ENCODE measurements around the gene KCNQ2.
A peak's percentile ranks its signal among the peaks of the same experiment; 100 is the strongest.

Gene KCNQ2

DNA sequence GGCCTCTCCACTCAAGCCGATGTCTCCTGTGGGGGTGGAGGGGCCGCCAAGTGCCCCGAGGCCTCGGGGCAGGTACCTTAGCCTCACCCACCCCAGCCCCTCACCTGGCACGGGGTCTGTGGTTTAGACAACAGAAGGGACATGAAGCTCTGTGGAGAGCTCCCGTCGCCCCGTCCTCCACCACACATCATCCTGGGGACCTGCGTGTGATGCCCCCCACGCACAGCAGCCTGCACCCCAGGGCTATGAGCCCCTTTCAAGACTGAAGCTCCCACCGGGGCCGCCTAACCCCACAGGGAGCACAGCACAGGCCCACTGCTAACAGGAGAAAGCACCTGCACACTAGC is 8.2 kb downstream of the KCNQ2 start:
- TF ChIP-seq, protein P1, sequence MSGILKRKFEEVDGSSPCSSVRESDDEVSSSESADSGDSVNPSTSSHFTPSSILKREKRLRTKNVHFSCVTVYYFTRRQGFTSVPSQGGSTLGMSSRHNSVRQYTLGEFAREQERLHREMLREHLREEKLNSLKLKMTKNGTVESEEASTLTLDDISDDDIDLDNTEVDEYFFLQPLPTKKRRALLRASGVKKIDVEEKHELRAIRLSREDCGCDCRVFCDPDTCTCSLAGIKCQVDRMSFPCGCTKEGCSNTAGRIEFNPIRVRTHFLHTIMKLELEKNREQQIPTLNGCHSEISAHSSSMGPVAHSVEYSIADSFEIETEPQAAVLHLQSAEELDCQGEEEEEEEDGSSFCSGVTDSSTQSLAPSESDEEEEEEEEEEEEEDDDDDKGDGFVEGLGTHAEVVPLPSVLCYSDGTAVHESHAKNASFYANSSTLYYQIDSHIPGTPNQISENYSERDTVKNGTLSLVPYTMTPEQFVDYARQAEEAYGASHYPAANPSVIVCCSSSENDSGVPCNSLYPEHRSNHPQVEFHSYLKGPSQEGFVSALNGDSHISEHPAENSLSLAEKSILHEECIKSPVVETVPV (CRISPR knock-in tag; IDR thresholded peaks at IDR 0.05): no peak
- TF ChIP-seq ZC3H10 (CRISPR knock-in tag; IDR thresholded peaks at IDR 0.05) (no peak), SNAI2 (CRISPR knock-in tag; IDR thresholded peaks at IDR 0.05) (no peak), ESRRG (CRISPR knock-in tag; IDR thresholded peaks at IDR 0.05) (no peak), CSDC2 (CRISPR knock-in tag; IDR thresholded peaks at IDR 0.05) (no peak), OSR1 (CRISPR knock-in tag; IDR thresholded peaks at IDR 0.05) (no peak), BACH2 (CRISPR knock-in tag; IDR thresholded peaks at IDR 0.05; ENCODE audit: borderline replicate concordance) (no peak), ZNF70 (CRISPR knock-in tag; IDR thresholded peaks at IDR 0.05) (no peak), RARB (CRISPR knock-in tag; IDR thresholded peaks at IDR 0.05) (no peak), PPARA (CRISPR knock-in tag; IDR thresholded peaks at IDR 0.05; ENCODE audit: borderline replicate concordance) (no peak), ZFP30 (CRISPR knock-in tag; IDR thresholded peaks at IDR 0.05) (no peak), ZNF565 (CRISPR knock-in tag; conservative IDR thresholded peaks at IDR 0.05; ENCODE audit: low read depth) (no peak), GLIS3 (CRISPR knock-in tag; IDR thresholded peaks at IDR 0.05) (no peak), ARNTL (CRISPR knock-in tag; IDR thresholded peaks at IDR 0.05; ENCODE audit: borderline replicate concordance, low read depth) (no peak)
- TF ChIP-seq, protein P2, sequence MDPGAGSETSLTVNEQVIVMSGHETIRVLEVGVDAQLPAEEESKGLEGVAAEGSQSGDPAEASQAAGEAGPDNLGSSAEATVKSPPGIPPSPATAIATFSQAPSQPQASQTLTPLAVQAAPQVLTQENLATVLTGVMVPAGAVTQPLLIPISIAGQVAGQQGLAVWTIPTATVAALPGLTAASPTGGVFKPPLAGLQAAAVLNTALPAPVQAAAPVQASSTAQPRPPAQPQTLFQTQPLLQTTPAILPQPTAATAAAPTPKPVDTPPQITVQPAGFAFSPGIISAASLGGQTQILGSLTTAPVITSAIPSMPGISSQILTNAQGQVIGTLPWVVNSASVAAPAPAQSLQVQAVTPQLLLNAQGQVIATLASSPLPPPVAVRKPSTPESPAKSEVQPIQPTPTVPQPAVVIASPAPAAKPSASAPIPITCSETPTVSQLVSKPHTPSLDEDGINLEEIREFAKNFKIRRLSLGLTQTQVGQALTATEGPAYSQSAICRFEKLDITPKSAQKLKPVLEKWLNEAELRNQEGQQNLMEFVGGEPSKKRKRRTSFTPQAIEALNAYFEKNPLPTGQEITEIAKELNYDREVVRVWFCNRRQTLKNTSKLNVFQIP (CRISPR knock-in tag; IDR thresholded peaks at IDR 0.05; ENCODE audit: borderline replicate concordance, low read depth): no peak
- ATAC-seq: no peak

DNA sequence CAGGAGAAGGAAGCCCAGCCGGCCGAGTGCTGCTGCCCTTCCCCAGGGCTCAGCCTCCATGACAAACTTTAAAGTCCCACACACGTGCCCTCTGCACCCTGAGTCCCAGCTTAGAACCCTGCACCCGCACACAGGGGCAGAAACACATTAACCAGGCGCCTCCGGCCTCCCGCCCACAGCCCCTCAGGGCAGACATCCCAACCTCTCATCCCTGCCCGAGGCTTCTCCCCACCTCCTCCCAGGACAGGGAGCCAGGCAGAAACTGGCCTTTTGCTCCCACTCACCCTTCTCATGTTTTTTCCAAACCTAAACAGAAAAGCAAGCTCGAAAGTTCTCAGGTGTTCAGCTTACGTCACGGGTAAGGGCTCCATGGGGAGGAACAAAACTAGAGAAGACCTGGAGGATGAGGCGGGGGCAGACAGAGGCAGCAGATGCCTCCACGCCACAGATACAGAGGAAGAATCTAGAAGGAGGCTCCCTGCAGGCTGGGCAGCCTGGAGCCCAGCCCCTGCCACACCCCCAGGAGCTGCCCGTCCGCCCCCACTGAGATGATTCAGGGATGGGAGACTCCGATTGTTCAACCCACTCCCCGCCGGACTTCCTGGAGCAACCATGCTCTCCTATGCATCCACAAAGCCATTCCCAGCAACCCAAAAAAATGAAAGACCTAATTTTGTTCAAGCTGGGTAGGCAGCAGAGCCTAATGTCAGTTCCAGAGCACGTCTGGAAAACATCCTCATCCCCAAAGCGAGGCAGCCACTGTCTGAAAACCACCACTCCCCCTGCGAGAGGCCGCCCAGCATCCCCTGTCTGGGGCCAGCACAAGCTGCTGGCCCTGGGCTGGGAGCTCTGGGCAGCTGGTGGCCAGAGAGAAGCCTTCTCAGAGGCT is 8.8 kb downstream of the KCNQ2 start:
- ATAC-seq: peak; percentile 24; the same call in 2 of the 3 replicates
- TF ChIP-seq, protein P2 (CRISPR knock-in tag; IDR thresholded peaks at IDR 0.05; ENCODE audit: borderline replicate concordance, low read depth): no peak

DNA sequence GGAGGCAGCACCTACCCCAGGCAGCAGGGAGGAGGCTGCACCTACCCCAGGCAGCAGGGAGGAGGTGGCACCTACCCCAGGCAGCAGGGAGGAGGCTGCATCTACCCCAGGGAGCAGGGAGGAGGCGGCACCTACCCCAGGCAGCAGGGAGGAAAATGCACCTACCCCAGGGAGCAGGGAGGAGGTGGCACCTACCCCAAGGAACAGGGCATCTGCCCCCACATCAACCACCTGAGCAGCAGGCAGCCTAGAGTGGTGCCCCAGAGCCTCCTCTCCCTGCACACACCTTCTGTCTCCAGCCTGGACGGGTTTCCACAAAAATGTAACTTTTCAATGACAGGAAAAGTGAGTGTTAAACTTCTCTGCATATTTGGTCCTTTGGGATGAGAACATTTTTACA is 10.2 kb downstream of the KCNQ2 start:
- TF ChIP-seq BACH2 (CRISPR knock-in tag; IDR thresholded peaks at IDR 0.05; ENCODE audit: borderline replicate concordance): no peak
- no peak for TF ChIP-seq CSDC2 (CRISPR knock-in tag; IDR thresholded peaks at IDR 0.05)
- no peak for TF ChIP-seq SNAI2 (CRISPR knock-in tag; IDR thresholded peaks at IDR 0.05)
- TF ChIP-seq, protein P3, sequence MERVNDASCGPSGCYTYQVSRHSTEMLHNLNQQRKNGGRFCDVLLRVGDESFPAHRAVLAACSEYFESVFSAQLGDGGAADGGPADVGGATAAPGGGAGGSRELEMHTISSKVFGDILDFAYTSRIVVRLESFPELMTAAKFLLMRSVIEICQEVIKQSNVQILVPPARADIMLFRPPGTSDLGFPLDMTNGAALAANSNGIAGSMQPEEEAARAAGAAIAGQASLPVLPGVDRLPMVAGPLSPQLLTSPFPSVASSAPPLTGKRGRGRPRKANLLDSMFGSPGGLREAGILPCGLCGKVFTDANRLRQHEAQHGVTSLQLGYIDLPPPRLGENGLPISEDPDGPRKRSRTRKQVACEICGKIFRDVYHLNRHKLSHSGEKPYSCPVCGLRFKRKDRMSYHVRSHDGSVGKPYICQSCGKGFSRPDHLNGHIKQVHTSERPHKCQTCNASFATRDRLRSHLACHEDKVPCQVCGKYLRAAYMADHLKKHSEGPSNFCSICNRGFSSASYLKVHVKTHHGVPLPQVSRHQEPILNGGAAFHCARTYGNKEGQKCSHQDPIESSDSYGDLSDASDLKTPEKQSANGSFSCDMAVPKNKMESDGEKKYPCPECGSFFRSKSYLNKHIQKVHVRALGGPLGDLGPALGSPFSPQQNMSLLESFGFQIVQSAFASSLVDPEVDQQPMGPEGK (CRISPR knock-in tag; IDR thresholded peaks at IDR 0.05; ENCODE audit: borderline replicate concordance): no peak
- TF ChIP-seq ZNF70 (CRISPR knock-in tag; IDR thresholded peaks at IDR 0.05): no peak
- TF ChIP-seq ZNF565 (CRISPR knock-in tag; conservative IDR thresholded peaks at IDR 0.05; ENCODE audit: low read depth): no peak
- TF ChIP-seq PPARA (CRISPR knock-in tag; IDR thresholded peaks at IDR 0.05; ENCODE audit: borderline replicate concordance): no peak
- TF ChIP-seq ESRRG (CRISPR knock-in tag; IDR thresholded peaks at IDR 0.05): no peak
- ATAC-seq: no peak

DNA sequence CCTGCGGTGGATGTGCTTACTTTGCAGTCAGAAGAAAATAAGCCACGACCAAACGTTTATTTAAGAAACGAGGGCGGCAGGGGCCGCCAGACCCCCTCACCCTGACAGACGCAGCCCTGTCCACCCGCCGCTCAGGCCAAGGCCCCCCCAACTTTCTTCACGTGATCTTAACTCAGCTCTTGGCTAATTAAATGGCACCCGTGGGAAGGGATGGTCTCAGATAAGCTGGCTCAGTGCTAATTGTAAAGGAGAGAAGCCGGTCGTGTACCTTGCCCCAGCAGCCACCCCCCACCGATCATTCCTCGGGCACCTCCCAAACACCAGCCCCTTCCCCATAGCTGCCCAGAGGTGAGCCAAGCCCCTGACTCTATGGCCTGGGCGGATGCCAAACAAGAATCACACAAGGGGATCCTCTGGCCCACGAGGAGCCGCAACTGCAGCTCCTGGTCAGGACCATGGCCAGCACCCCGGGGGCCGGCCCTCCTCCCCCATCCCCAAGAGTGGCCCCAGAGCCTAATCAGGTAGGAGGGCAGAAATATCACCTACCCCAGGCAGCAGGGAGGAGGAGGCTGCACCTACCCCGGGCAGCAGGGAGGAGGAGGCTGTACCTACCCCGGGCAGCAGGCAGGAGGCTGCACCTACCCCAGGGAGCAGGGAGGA is 11.2 kb downstream of the KCNQ2 start:
- ATAC-seq: no peak
- TF ChIP-seq SNAI2 (CRISPR knock-in tag; IDR thresholded peaks at IDR 0.05) (no peak), TOX (CRISPR knock-in tag; IDR thresholded peaks at IDR 0.05; ENCODE audit: borderline replicate concordance) (no peak), RARB (CRISPR knock-in tag; IDR thresholded peaks at IDR 0.05) (no peak), ZFP30 (CRISPR knock-in tag; IDR thresholded peaks at IDR 0.05) (no peak), BACH2 (CRISPR knock-in tag; IDR thresholded peaks at IDR 0.05; ENCODE audit: borderline replicate concordance) (no peak), GLIS3 (CRISPR knock-in tag; IDR thresholded peaks at IDR 0.05) (no peak), ARNTL (CRISPR knock-in tag; IDR thresholded peaks at IDR 0.05; ENCODE audit: borderline replicate concordance, low read depth) (no peak), ZC3H10 (CRISPR knock-in tag; IDR thresholded peaks at IDR 0.05) (no peak), TCF4 (CRISPR knock-in tag; IDR thresholded peaks at IDR 0.05; ENCODE audit: borderline replicate concordance) (no peak), OSR1 (CRISPR knock-in tag; IDR thresholded peaks at IDR 0.05) (no peak)
- TF ChIP-seq, protein P3 (CRISPR knock-in tag; IDR thresholded peaks at IDR 0.05; ENCODE audit: borderline replicate concordance): no peak
- TF ChIP-seq, protein P2 (CRISPR knock-in tag; IDR thresholded peaks at IDR 0.05; ENCODE audit: borderline replicate concordance, low read depth): no peak
- TF ChIP-seq, protein P4, sequence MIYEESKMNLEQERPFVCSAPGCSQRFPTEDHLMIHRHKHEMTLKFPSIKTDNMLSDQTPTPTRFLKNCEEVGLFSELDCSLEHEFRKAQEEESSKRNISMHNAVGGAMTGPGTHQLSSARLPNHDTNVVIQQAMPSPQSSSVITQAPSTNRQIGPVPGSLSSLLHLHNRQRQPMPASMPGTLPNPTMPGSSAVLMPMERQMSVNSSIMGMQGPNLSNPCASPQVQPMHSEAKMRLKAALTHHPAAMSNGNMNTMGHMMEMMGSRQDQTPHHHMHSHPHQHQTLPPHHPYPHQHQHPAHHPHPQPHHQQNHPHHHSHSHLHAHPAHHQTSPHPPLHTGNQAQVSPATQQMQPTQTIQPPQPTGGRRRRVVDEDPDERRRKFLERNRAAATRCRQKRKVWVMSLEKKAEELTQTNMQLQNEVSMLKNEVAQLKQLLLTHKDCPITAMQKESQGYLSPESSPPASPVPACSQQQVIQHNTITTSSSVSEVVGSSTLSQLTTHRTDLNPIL (CRISPR knock-in tag; IDR thresholded peaks at IDR 0.05; ENCODE audit: low read depth): no peak

Measured in SK-N-SH treated with all-trans-retinoic acid at 6 μM for 48 hours (cell line).